ENCODE results near the gene HOXD8. TPM values are rescaled to one million over a fixed set of nuclear protein-coding genes. Genes with fewer than 3 reads are reported as not detected.

Gene HOXD8
- total RNA-seq, 1 experiment from 2014 or later = 22.0 TPM

GRCh38 chr2:176099728-176100546 is 29.6 kb upstream of the HOXD8 start, which contains the start of gene HOXD12:
HOXD12 (plus strand) TSS chr2:176099795; CDS start chr2:176099802, 7 bp downstream.
- DNase-seq (ENCODE audit: low read depth) = no peak
- in situ Hi-C loops (cut with HindIII; ENCODE audit: low pct_unique_long_range_greater_than_20kb, low sequenced_read_pairs) = no loop called here

- no peak for DNase-seq (ENCODE audit: low read depth)
- in situ Hi-C loops (cut with HindIII; ENCODE audit: low pct_unique_long_range_greater_than_20kb, low sequenced_read_pairs) = no loop called here
Observed at GRCh38 chr2:176100547-176101140, 28.9 kb upstream of the HOXD8 start.

DNA sequence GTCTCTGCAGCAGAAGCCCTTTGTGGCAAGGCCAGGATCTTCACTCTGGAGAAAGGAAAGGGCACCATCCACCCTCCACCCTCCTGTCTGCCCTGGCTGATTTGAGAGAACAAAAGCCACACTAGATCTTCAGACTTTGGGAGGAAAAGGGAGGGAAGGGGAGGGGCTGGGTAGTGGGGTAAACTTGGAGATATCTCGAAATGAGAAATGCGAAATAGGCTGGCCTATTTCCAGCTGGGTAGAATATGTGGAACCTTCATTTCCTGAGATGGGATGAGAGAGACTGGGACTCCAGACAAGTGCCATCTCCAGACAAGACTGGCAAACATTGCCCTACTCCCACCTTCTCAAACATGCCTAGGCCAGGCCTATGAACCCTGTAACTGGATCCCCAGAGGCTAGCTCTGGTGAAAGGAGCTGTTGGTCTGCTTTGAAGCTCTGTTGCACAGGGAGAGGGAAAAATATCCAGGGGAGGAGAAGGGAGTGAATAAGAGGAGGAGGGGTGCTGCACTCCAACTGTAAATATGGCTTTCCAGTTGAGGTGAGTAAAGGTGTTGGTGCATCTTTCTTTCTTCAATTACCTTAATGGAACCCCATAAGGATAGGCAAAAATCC is 28.2 kb upstream of the HOXD8 start:
- in situ Hi-C loops (cut with HindIII; ENCODE audit: low pct_unique_long_range_greater_than_20kb, low sequenced_read_pairs) = no loop called here
- no peak for DNase-seq (ENCODE audit: low read depth)

DNA sequence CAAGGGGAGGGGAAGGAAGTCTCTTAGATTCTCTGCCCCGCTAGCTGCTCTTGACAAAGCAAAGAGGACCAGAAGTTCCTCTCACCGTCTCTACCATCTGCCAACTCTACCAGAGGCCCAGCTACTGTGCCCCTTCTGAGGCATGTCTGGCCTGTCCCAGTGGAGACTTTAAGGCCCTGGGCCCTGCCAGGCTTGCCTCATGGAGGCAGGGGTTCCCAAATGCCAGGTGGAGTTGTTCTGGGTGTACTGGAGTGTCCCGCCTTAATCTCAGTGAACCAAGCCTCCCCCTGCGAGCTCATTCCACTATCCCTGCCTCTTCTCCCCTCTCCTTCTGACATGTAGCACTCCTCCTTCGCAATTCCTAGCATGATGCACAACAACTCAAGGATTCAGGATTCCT is 27.7 kb upstream of the HOXD8 start:
- in situ Hi-C loops (cut with HindIII; ENCODE audit: low pct_unique_long_range_greater_than_20kb, low sequenced_read_pairs) = no loop called here
- no peak for DNase-seq (ENCODE audit: low read depth)

GRCh38 chr2:176102309-176102866 is 27.1 kb upstream of the HOXD8 start:
- in situ Hi-C loops (cut with HindIII; ENCODE audit: low pct_unique_long_range_greater_than_20kb, low sequenced_read_pairs) = no loop called here
- no peak for DNase-seq (ENCODE audit: low read depth)

GRCh38 chr2:176103194-176103593 is 26.3 kb upstream of the HOXD8 start:
- in situ Hi-C loops (cut with HindIII; ENCODE audit: low pct_unique_long_range_greater_than_20kb, low sequenced_read_pairs) = no loop called here
- no peak for DNase-seq (ENCODE audit: low read depth)

GRCh38 chr2:176103742-176104315 is 25.7 kb upstream of the HOXD8 start:
- DNase-seq (ENCODE audit: low read depth) = no peak
- in situ Hi-C loops (cut with HindIII; ENCODE audit: low pct_unique_long_range_greater_than_20kb, low sequenced_read_pairs) = no loop called here

GRCh38 chr2:176104316-176105077 is 25.0 kb upstream of the HOXD8 start:
- in situ Hi-C loops (cut with HindIII; ENCODE audit: low pct_unique_long_range_greater_than_20kb, low sequenced_read_pairs) = no loop called here
- DNase-seq (ENCODE audit: low read depth) = peak; percentile 61

DNA sequence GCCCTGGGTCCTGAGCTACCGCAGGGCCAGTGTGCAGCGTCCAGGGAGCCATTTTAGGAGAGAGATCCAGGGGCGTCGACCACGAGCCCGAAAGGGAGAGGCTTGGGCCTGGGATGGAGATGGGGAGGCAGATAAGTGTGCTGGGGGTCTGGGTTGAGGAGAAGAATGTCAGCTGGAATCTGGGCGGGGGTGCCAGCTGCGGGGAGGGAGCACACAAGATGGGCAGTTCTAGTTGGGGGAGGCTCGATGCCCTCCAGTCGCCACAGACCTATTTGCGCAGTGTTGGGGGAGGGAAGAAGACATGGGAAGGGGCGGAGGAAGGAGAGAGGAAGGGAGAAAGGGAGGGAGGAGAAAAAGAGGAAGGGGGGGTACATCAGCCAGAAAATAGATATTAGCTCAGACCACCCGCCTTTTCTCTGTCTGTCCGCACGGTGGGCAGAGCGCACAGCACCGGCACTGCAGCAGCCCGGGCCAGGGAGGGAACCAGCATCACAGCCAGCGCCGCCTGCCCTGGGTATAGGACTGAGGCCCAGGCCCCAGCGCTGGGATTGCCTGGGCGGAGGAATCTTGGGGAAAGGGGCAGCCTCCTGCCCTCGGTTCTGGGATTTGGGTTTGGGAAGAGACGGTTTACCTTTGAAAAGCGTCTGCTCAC is 24.3 kb upstream of the HOXD8 start:
- no peak for DNase-seq (ENCODE audit: low read depth)
- in situ Hi-C loops (cut with HindIII; ENCODE audit: low pct_unique_long_range_greater_than_20kb, low sequenced_read_pairs) = no loop called here

- in situ Hi-C loops (cut with HindIII; ENCODE audit: low pct_unique_long_range_greater_than_20kb, low sequenced_read_pairs) = no loop called here
- DNase-seq (ENCODE audit: low read depth) = no peak
Observed at GRCh38 chr2:176105730-176106580, 23.6 kb upstream of the HOXD8 start.

GRCh38 chr2:176106581-176107539 is 22.6 kb upstream of the HOXD8 start, which contains the start of gene HOXD11:
HOXD11 (plus strand) TSS chr2:176107280; CDS start chr2:176107356, 76 bp downstream.
- peak; percentile 77 for DNase-seq (ENCODE audit: low read depth)
- in situ Hi-C loops (cut with HindIII; ENCODE audit: low pct_unique_long_range_greater_than_20kb, low sequenced_read_pairs) = no loop called here

GRCh38 chr2:176107731-176108181 is 21.7 kb upstream of the HOXD8 start:
- in situ Hi-C loops (cut with HindIII; ENCODE audit: low pct_unique_long_range_greater_than_20kb, low sequenced_read_pairs) = no loop called here

DNA sequence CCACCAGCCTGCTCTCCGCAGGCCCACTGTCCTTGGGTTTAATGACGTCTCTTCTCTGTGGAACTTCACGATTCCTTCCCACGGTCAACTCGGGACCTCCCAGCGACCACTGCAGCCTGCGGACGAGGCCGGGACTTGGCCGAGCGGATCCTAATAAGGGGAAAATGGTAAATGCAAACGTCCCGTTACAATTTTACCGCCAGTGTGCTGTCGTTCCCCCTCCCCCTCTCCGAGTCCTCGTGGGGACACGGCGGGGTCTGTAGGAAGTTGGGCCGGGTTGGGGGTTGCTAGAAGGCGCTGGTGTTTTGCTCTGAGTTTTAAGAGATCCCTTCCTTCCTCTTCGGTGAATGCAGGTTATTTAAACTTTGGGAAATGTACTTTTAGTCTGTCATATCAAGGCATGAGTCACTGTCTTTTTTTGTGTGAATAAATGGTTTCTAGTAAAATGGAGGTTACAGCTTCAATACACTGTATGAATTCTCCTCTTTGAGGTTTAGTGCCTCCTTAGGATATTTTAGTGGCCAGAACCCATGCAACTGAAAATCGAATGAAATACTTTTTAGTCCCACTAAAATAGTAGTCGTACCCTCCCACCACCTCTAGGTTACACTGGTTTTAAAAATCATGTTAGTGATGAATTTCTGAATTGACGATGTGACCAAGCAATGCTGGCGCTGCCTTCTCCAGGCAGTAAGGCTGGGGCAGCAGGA is 20.2 kb upstream of the HOXD8 start:
- DNase-seq (ENCODE audit: low read depth) = no peak
- in situ Hi-C loops (cut with HindIII; ENCODE audit: low pct_unique_long_range_greater_than_20kb, low sequenced_read_pairs) = no loop called here

More at GRCh38 chr2:176107731-176108181, 21.7 kb upstream of the HOXD8 start:
- DNase-seq (ENCODE audit: low read depth) = no peak

DNA sequence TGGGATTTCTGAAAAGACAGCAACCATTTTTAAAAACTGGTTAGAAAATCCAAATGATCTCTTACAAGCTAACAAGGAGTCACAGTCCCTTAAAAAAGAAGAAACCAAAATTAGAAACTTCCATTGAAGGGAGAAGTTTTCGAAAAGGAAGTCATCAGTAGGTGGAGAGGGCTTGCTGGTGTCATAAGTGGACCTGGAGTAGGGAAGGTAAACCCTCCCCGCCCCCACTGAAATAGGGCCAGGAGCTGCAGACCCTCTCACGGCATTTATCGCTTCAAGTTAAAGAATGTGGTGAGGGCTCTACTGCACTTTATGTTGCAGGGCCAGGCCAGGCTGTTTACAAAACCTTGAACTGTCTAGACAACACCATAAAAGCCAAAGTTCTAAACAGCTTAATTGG is 19.6 kb upstream of the HOXD8 start:
- no peak for DNase-seq (ENCODE audit: low read depth)
- in situ Hi-C loops (cut with HindIII; ENCODE audit: low pct_unique_long_range_greater_than_20kb, low sequenced_read_pairs) = no loop called here
